ENCODE measurements around the gene ST8SIA6.
"Not testable (repeated sequence)": the region's sequence is repeated elsewhere in the genome, so short reads cannot be mapped to it uniquely, and the experiment has no call there.

ST8SIA6 gene, protein sequence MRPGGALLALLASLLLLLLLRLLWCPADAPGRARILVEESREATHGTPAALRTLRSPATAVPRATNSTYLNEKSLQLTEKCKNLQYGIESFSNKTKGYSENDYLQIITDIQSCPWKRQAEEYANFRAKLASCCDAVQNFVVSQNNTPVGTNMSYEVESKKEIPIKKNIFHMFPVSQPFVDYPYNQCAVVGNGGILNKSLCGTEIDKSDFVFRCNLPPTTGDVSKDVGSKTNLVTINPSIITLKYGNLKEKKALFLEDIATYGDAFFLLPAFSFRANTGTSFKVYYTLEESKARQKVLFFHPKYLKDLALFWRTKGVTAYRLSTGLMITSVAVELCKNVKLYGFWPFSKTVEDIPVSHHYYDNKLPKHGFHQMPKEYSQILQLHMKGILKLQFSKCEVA

GRCh38 chr10:17454161-17455014, at the start of gene ST8SIA6:
Gene ST8SIA6 (minus strand): TSS chr10:17454595. CDS start chr10:17454255, 340 bp downstream.
- DNase-seq: no peak

DNA sequence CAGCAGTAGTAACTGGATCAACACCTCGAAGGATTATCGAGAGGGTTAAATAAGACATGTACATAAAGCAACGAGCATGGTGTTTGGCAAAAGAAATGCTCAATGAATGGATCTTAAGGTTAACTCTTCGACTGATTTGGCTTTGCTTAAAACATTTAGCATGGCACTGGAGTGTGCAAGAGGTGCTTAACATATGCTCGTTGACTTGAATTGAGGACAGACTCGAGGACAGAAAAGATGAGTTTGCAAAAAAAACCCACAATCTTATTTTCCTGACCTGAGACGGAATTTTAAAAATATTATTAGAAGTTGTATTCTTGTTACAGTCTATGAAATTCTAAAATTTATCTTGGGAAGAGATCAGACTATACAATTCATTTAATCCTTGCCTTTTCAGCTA, 49.4 kb upstream of the ST8SIA6 start:
- no peak for DNase-seq

GRCh38 chr10:17502814-17503213, 48.4 kb upstream of the ST8SIA6 start:
- DNase-seq: no peak

GRCh38 chr10:17499014-17499413, 44.6 kb upstream of the ST8SIA6 start:
- not testable (repeated sequence) for DNase-seq

DNA sequence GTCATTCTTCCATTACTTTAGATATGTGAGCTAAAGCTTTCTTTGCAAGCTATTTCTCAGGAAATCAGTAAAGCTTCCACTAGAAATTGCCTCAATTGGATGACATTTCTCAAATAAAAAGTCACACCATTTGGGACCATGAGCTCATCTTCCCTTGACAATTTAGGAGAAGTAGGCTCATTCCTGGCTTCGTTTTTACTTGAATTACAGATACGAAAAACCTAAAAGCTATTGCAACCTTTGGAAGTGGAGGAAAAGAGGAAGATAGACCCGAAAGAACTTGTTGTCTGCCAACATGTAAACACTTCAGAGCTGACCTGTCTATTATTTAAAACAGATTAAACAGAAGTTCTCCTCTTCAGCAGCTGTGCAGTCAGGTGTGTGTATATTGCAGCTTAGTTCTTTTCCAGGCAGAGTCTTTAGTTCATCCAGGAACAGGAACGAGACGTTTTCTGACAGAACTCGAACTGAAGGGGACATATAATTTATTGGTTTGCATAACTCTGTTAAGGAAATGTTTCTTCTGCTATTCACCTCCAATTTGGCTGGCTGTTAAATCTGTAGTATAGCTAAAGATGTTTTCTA, 43.1 kb upstream of the ST8SIA6 start:
- DNase-seq: no peak

DNA sequence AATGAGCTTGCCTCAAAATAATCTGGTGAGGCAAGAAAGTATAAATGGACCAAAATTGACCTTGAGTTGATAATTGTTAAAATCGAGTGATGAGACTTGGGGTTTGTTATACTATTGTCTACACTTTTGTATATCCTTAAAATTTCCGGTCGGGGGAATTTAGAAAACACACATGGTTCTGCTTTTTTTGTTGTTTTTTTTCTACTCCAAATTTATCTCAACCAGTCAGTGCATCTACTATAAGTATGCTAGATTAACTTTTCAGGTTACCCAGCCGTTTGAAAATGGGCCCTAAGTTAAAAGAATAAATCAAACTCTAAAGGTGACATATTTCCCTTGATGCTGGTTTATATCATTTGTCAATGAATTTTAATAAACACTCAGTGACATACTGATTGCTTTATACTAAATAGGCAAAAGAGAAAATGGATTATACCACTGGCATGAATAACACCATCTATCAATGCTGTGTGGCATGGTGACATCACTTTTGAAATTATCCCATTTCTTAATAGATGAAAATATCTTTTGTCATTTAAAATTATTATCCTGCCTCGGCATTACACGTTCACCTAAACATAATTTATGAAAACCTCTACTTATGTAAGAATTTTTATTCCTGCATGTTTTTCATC, 40.3 kb upstream of the ST8SIA6 start:
- no peak for DNase-seq

- DNase-seq: no peak
These were observed 34.5 kb upstream of the ST8SIA6 start for GRCh38 chr10:17488848-17489247.

DNA sequence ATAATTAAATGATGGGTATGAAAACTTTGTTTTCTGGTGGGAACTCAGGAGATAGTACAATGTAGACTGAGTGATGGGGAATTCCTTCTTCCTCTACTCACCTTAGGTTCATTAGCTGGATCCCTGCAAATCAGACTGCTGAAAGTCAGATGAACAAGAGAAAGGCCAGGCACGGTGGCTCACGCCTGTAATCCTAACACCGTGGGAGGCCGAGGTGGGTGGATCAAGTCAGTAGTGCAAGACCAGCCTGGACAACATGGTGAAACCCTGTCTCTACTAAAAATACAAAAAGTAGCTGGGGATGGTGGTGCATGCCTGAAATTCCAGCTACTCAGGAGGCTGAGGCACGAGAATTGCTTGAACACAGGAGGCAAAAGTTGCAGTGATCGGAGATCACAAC, 28.7 kb upstream of the ST8SIA6 start:
- DNase-seq: no peak

DNA sequence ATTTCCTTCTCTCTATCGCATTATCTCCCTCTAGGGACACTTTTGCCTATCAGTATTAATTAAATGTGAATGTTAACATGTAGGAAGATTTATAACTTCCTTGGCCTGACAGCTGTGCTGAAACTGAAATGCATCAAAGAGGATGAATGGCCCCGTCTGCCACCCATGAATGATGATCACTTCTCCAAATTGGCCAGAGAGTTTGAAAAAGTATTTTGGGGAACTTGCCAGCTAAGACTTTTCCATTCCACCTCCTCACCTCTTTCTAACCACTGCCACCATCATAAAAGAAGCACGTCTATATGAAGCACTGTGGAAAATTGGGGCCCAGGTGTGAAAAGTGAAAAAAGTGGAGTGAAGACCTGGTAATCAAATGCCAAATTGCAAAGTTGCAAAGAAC, 25.4 kb upstream of the ST8SIA6 start:
- no peak for DNase-seq

DNA sequence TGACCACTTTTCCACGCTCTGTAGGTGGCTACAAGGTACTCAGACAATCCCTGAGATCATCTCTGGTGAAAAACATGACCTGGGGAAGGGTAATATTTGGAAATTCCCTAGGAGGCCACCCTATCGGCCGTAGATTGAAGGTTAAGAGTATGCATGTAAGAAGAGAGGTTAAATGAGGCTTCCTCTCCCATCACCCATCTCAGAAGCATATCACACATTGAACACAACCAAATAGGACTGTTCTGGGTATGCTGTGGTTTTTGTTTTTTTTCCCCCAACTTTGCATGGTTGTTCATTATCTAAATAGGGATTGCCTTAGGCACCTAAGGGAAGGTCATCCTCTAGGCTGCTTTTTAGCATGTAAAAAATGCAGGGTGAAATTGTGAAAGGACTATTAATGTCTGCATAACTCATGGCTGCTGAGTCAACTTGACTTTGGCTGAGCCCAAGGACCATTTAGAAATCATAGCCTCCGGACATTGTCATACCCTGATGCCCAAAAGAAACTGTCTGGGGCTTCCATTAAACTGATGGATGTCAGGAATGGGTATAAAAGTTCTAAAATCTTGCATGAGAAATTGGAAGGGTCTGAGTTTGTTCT, 24.7 kb upstream of the ST8SIA6 start:
- DNase-seq: no peak

GRCh38 chr10:17476073-17476472, 21.7 kb upstream of the ST8SIA6 start:
- DNase-seq: no peak

- no peak for DNase-seq
These were observed 21.3 kb upstream of the ST8SIA6 start for GRCh38 chr10:17475661-17476060.

GRCh38 chr10:17474595-17475323, 20.4 kb upstream of the ST8SIA6 start:
- DNase-seq: no peak

DNA sequence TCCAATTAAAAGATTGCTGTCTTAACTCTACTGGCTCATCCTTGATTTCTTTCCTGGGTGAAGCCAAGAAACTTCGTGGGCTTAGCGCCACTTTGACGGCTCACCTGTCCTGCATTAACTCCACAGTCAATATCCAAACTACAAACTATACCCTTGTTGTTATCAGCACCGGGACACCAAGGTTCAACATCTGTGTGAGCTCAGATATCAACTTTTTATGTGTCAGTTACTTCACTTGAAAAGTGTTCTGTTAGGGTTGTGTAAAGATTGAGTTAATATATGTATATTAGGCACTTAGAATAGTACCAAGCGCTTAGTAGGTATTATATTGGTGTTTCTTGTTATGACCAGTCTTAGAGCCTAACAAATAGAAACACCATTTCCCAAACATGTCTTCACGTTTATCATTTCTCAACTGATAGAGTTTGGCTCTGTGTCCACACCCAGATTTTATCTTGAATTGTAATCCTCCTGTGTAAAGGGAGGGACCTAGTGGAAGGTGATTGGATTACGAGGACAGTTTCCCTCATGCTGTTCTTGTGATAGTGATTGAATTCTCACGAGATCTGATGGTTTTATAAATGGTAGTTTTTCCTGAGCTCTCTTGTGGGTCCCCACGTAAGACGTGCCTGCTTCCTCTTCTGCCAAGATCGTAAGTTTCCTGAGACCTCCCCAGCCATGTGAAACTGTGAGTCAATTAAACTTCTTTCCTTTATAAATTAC, 19.0 kb upstream of the ST8SIA6 start:
- no peak for DNase-seq

DNA sequence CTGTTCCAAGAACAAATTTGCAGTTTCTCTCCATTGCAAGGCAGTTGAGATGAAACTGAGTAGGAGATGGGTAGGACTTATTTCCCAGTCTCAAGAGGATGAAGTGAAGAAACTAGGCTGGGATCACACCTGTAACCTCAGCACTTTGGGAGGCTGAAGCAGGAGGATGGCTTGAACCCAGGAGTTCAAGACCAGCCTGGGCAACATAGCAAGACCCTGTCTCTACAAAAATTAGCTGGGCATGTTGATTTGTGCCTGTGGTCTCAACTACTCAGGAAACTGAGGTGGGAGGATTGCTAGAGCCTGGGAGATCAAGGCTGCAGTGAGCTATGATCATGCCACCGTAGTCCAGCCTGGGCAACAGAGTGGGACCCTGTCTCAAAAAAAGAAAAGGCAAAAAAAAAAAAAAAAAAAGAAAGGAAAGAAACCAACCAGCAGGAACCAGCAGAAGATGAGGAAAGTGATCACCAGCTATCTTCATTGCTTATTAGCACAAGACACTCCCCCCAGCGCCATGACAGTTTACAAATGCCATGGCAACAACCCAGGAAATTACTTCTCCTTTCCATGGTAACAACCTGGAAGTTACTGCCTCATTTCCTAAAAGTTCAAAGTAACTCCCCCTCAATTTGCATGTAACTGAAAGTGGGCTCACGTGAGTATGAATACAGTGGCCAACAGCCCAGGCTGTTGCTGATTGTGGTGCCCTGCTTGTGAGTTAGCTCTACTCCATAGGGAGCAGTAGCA, 18.3 kb upstream of the ST8SIA6 start:
- DNase-seq: no peak

GRCh38 chr10:17470246-17470645, 15.9 kb upstream of the ST8SIA6 start:
- DNase-seq: no peak

DNA sequence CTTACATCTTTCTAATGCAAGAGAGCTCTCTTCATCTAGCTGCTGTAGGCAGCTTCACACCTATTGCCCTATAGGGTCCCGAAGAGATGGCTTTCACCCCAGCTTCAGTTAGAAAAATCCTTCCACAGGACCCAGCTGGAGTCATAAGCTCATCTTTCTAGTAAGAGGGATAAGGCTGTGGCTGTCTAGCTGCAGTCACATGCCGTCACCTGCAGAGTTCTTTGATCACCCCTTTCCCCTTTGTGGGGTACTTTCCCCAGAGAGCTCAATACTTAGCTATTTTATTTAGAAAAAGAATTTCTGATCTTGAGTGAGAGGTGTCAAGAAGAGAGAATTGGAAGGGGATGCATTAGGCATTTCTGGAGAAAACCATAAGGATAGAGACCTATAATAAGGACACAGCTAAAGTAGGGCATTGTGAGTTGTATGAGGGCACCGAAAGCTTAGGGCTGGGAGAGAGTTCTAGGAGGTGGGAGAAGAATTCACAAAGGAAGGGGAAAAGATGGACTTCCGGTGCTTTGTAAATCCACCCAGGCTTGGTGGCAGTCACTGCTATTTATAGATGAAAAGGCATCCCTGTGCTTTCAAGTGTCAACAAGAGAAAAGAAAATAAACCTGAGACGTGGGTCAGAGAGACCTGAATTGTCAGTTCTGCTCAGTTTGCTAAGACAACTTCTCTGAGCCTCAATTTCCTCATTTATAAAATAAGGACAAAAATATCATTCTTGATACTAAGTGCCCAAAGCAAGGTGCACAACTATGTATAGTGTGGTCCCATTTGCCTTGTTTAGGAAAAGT, 11.1 kb upstream of the ST8SIA6 start:
- no peak for DNase-seq

- no peak for DNase-seq
These were observed 10.2 kb upstream of the ST8SIA6 start for GRCh38 chr10:17464545-17464944.

GRCh38 chr10:17460756-17461155, 6.4 kb upstream of the ST8SIA6 start:
- no peak for DNase-seq

DNA sequence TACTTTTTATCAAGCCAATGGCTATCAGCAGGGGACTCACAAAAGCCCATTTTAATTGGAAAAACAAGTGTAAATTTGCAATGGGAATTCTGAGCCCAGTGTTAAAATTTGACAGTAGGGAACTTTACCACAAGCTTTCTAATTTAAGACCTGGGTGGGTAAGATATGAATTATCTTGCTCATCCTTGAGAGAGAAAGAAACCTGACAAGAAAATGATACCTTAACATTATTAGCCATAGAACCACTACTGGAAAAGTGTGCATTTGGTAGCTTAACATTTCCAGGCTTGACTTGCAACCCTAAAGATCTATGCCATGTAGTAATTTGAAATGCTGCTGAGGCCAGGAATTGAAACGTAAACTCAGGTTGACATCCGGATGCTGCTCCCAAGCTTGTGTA, 2.7 kb upstream of the ST8SIA6 start:
- no peak for DNase-seq

All from NCI-H187 (cell line).